Subcutaneous abdominal adipose tissue (tissue), 5 donors: Measurements from ENCODE around the gene TPRX1.

ENCODE experiments used
- H3K27ac ChIP-seq: one replicate; pipeline ENCODE4 v1.7.0; 2013; ENCODE audit warnings: low read depth, mild to moderate bottlenecking, inconsistent platforms, low read length, moderate library complexity
- H3K27me3 ChIP-seq, 5 donors: one replicate each; pipeline ENCODE4 v1.7.0; 2013; ENCODE audit warnings: low read length in 5 of 5, inconsistent platforms in 1 of 5; ENCODE audit not compliant: control insufficient read depth in 5 of 5, insufficient read depth in 4 of 5
- H3K36me3 ChIP-seq, 5 donors: one replicate each; pipeline ENCODE4 v1.7.0; 2013; ENCODE audit warnings: low read length in 5 of 5; ENCODE audit not compliant: control insufficient read depth in 5 of 5, insufficient read depth in 5 of 5
- H3K4me1 ChIP-seq, 5 donors: one replicate each; pipeline ENCODE4 v1.7.0; 2013; ENCODE audit warnings: low read length in 5 of 5, mild to moderate bottlenecking in 3 of 5, moderate library complexity in 1 of 5; ENCODE audit not compliant: control insufficient read depth in 5 of 5, insufficient read depth in 5 of 5
- H3K4me3 ChIP-seq, 5 donors: one replicate each; pipeline ENCODE4 v1.7.0; 2013; ENCODE audit warnings: low read length in 5 of 5, low read depth in 1 of 5
- H3K9ac ChIP-seq, 5 donors: one replicate each; pipeline ENCODE4 v1.7.0; 2013; ENCODE audit warnings: low read length in 5 of 5, mild to moderate bottlenecking in 4 of 5, moderate library complexity in 3 of 5
- H3K9me3 ChIP-seq, 5 donors: one replicate each; pipeline ENCODE4 v1.7.0; 2013; ENCODE audit warnings: low read length in 5 of 5; ENCODE audit not compliant: control insufficient read depth in 5 of 5
- donor health status: healthy.
- donor health status: healthy.
- donor health status: healthy.
- donor health status: healthy.
- donor health status: healthy.

The TPRX1 gene

DNA sequence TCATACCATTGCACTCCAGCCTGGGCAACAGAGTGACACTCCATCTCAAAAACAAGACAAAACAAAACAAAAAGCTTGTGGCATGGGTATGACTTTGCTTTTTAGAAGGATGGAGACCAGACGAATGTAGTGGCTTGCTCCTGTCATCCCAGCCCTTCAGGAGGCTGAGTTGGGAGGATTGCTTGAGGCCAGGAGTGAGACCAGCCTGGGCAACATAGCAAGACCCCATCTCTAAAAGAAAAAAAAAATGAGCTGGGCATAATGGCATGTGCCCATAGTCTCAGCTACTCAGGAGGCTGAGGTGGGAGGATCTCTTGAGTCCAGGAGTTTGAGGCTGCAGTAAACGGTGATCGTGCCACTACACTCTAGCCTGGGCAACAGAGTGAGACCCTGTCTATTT lies 42.2 kb downstream of the TPRX1 start:
- H3K27me3 ChIP-seq: no peaks in the 10 kb centered on the region
- peaks cover 0 to 15% (median 4%) of the 10 kb centered on the region in 5 donors for H3K4me1 ChIP-seq
- H3K9ac ChIP-seq: no peak overlapping the region
- no peaks in the 10 kb centered on the region for H3K9me3 ChIP-seq
- no peak overlapping the region for H3K27ac ChIP-seq
- no peak overlapping the region for H3K4me3 ChIP-seq
- peaks cover 6 to 21% (median 20%) of the 10 kb centered on the region in 5 donors for H3K36me3 ChIP-seq

DNA sequence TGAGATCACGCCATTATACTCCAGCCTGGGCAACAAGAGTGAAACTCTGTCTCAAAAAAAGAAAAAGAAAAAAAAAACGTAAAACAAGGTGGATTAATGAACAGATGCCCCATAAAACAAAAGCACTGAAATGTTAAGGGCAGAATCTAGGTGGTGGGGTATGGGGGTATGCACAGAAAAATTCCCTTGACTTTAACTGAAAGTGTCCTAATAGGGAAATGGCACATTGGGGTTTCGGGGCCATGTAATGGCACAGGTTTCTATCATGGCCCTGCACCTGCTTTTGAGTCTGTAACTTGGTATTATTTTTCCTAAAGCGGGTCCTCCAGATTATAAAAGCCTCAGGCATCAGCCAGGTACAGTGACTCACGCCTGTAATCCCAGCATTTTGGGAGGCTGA lies 42.8 kb downstream of the TPRX1 start:
- Histone ChIP-seq H3K9me3 (no peaks in the 10 kb centered on the region), H3K27me3 (no peaks in the 10 kb centered on the region), H3K36me3 (peaks cover 6 to 27% (median 25%) of the 10 kb centered on the region in 5 donors), H3K4me1 (peaks cover 0 to 15% (median 4%) of the 10 kb centered on the region in 5 donors), H3K27ac (no peak overlapping the region), H3K9ac (no peak overlapping the region), H3K4me3 (no peak overlapping the region)

DNA sequence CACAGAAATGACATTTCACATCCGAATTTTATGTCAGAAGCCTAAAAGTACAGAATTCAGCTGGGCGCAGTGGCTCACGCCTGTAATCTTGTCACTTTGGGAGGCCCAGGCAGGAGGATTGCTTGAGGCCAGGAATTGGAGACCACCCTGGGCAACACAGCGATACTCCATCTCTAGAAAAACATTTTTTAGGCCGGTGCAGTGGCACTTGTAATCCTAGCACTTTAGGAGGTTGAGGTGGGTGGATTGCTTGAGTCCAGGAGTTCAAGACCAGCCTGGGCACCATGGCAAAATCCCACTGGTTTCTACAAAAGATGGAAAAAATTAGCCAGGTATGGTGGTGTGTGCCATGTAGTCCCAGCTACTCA lies 43.7 kb downstream of the TPRX1 start:
- H3K27ac ChIP-seq: no peak overlapping the region
- H3K36me3 ChIP-seq: peaks cover 6 to 36% (median 35%) of the 10 kb centered on the region in 5 donors
- no peak overlapping the region for H3K4me3 ChIP-seq
- no peaks in the 10 kb centered on the region for H3K9me3 ChIP-seq
- H3K27me3 ChIP-seq: no peaks in the 10 kb centered on the region
- H3K9ac ChIP-seq: no peak overlapping the region
- H3K4me1 ChIP-seq: peaks cover 0 to 13% (median 4%) of the 10 kb centered on the region in 5 donors

DNA sequence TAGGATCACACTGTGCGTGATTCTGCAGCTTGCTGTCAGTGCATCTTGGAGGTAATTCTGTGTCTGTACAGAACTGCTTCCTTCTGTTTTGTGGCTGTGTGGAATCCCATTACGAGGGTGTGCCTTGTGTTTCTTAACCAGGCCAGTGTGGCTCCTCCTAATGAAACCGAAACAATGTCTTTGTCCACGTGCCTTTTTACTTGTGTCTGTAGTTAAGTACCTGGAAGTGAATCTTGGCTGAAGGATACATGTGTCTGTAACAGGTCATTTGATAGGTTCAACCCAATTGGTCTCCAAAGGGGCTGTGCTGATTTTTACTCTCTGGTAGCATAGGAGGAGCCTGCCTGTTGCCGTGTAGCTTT lies 45.9 kb downstream of the TPRX1 start:
- Histone ChIP-seq H3K4me3 (no peak overlapping the region), H3K36me3 (peaks cover 6 to 57% (median 54%) of the 10 kb centered on the region in 5 donors), H3K27ac (no peak overlapping the region)

DNA sequence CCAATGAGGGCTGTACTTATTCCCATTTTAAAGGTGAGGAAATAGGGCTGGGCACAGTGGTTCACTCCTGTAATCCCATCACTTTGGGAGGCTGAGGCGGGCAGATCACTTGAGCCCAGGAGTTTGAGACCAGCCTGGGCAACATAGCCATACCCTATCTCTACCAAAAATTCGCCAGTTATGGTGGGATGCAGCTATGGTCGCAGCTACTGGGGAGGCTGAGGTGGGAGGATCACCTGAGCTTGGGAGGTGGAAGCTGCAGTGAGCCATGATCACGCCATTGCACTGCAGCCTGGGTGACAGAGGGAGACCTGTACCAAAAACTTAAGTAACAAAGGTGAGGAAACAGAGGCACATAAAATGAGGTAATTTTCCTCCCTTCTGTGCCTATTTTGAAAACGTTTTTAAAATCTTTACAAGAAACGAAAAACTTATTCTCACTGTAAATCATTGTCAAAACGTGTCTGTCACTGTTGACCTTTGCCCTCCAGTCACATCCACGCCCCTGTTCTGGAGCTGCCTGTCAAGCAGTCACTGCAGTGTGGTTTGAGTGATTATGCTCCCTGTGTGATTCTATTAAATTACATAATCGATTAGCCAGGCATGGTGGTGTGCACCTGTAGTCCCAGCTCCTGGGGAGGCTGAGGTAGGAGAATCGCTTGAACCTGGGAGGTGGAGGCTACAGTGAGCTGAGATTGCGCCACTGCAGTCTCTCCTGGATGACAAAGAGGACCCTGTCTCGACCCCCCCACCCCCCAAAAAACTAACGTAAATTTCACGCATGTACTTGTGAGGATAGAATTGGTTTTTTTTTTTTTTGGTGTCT lies 46.5 kb downstream of the TPRX1 start:
- peaks cover 6 to 63% (median 60%) of the 10 kb centered on the region in 5 donors for H3K36me3 ChIP-seq
- H3K4me1 ChIP-seq: peaks cover 0 to 5% (median under 1%) of the 10 kb centered on the region in 5 donors
- H3K4me3 ChIP-seq: no peak overlapping the region
- no peak overlapping the region for H3K9ac ChIP-seq
- H3K27ac ChIP-seq: no peak overlapping the region
- no peaks in the 10 kb centered on the region for H3K9me3 ChIP-seq
- no peaks in the 10 kb centered on the region for H3K27me3 ChIP-seq

More for the DNA sequence above, 45.9 kb downstream of the TPRX1 start:
- Histone ChIP-seq H3K27me3 (no peaks in the 10 kb centered on the region), H3K9ac (no peak overlapping the region), H3K9me3 (no peaks in the 10 kb centered on the region), H3K4me1 (peaks cover 0 to 8% (median 2%) of the 10 kb centered on the region in 5 donors)

DNA sequence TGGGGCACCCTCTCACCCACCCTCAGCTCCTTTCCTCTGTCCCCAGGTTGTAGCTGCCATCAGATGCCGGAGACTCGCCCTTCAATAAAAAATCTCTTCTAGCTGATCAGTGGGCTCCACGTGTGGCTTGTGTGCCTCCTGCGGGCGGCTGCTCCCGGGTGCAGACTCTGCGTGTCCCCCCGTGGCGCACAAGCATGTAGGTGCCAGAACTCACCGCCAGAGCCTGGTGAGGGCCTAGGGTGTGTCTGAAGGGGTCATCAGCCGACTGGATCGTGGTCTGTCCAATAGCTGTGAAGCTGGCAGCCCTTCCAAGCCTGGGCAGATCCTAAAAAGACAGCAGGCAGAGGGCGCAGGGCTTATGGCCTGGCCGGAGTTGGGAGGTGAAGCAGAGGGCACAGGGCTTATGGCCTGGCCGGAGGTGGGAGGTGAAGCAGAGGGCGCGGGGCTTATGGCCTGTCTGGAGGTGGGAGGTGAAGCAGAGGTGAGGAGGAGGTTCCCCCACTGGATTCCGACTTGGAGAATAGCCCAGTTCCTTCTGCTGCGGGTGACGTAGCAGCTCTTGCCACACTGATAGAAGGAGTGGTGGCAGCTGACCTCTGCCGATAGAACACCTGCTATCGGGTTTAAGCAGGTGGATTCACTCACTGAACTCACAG lies 47.3 kb downstream of the TPRX1 start:
- H3K36me3 ChIP-seq: peaks cover 6 to 71% (median 68%) of the 10 kb centered on the region in 5 donors
- no peak overlapping the region for H3K27ac ChIP-seq
- no peak overlapping the region for H3K9ac ChIP-seq
- no peaks in the 10 kb centered on the region for H3K9me3 ChIP-seq
- H3K27me3 ChIP-seq: no peaks in the 10 kb centered on the region
- no peaks in the 10 kb centered on the region for H3K4me1 ChIP-seq
- H3K4me3 ChIP-seq: no peak overlapping the region

DNA sequence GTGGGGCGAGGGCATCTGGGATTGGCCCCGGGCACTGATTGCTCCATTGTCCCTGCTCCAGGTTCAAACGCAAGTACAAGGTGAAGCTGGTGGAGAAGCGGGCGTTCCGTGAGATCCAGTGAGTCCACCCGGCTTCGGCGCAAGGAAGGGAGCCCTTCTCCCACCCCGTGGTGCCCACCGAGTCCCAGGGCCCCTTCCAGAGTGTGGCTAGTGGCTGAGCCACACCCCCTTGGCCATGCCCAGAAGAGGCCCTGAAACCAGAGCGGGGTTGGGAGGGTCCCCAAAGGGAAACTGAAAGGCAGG lies 47.8 kb downstream of the TPRX1 start:
- Histone ChIP-seq H3K36me3 (peaks cover 6 to 75% (median 71%) of the 10 kb centered on the region in 5 donors), H3K4me1 (no peaks in the 10 kb centered on the region), H3K27ac (no peak overlapping the region), H3K9me3 (no peaks in the 10 kb centered on the region), H3K4me3 (no peak overlapping the region), H3K27me3 (no peaks in the 10 kb centered on the region), H3K9ac (no peak overlapping the region)

DNA sequence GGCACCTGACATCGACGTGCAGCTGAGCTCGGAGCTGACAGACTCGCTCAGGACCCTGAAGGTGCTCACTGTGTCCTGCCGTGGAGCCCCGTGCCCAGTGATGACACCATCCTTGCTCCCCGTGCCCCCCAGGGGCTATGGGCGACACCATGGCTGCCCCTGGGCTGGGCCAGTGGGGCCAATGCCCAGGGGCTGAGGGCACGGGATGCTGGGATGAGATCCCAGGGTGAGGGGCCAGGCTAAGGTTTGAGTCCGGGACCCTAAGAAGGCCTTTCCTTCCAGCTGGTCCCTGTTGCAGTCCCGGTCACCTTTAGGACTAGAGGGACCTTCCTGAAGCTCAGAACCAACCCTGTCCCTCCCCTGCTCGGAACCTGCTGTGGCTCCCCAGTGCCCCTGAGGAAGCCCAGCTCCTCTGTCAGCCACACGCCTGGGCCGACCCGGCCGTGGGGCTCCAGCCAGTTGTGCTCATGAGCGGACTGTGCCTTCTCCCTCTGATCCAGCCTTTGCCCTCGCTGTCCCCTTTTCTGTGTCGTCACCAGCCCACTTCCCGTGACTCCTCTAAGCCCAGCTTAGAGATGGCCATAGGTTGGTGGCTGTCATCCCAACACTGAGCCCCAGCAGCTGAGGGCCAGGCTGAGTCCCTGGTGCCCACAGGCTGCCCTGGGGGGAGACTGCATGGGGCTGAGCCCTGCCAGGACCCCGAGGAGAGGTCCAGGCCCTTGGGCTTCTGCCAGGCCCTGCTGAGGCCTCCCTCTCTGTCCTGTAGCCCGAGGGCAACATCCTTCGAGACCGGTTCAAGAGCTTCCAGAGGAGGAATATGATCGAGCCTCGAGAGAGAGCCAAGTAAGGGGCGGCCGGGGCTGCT lies 48.4 kb downstream of the TPRX1 start:
- H3K4me1 ChIP-seq: no peaks in the 10 kb centered on the region
- peaks cover 6 to 81% (median 76%) of the 10 kb centered on the region in 5 donors for H3K36me3 ChIP-seq

DNA sequence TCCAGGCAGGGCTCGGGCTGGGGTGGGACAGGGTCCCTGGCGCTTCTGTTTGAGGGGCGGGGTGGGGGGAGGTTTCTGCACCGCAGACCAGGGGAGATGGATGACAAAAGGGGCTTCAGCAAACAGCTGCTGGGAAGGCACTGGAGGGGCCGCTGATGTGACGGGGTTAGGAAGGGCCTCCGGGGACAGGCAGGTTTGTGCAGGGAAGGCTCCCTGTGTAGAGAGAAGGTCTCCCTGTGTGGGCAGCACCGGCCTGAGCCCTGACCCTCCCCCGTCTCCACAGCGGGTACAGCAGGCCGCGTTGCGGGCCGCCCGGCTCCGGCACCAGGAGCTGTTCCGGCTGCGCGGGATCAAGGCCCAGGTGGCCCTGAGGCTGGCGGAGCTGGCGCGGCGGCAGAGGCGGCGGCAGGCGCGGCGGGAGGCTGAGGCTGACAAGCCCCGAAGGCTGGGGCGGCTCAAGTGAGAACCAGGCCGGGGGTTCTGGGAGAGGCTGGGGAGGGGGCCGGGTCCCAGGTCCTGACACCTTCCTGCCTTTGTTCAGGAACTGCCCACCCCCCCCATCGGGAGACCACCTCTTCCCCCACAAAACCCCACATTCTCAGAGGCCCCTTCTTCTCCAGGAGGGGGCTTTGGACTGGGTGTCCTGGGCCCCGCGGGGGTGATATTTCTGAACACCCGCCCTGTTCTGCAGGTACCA lies 49.1 kb downstream of the TPRX1 start:
- H3K4me3 ChIP-seq: no peak overlapping the region
- H3K27me3 ChIP-seq: no peaks in the 10 kb centered on the region
- H3K36me3 ChIP-seq: peaks cover 6 to 89% (median 84%) of the 10 kb centered on the region in 5 donors
- H3K27ac ChIP-seq: no peak overlapping the region
- no peak overlapping the region for H3K9ac ChIP-seq
- H3K4me1 ChIP-seq: no peaks in the 10 kb centered on the region
- H3K9me3 ChIP-seq: no peaks in the 10 kb centered on the region

More for the DNA sequence above, 48.4 kb downstream of the TPRX1 start:
- H3K27me3 ChIP-seq: no peaks in the 10 kb centered on the region
- no peaks in the 10 kb centered on the region for H3K9me3 ChIP-seq
- no peak overlapping the region for H3K4me3 ChIP-seq
- no peak overlapping the region for H3K27ac ChIP-seq
- H3K9ac ChIP-seq: no peak overlapping the region
